Rectal smooth muscle tissue (tissue), 1 donor: ENCODE data around the gene TSPAN14.

ENCODE experiments used
- H3K27ac ChIP-seq: one replicate; pipeline ENCODE4 v1.7.0; 2013; ENCODE audit warnings: low read depth, low read length, inconsistent platforms
- H3K27me3 ChIP-seq: one replicate; pipeline ENCODE4 v1.7.0; 2013; ENCODE audit warnings: low read length; ENCODE audit not compliant: control insufficient read depth, insufficient read depth
- H3K36me3 ChIP-seq: one replicate; pipeline ENCODE4 v1.7.0; 2013; ENCODE audit warnings: low read length; ENCODE audit not compliant: control insufficient read depth, insufficient read depth
- H3K4me1 ChIP-seq: one replicate; pipeline ENCODE4 v1.7.0; 2013; ENCODE audit warnings: low read length; ENCODE audit not compliant: control insufficient read depth, insufficient read depth
- H3K4me3 ChIP-seq: one replicate; pipeline ENCODE4 v1.7.0; 2013; ENCODE audit warnings: low read length
- H3K9ac ChIP-seq: one replicate; pipeline ENCODE4 v1.7.0; 2013; ENCODE audit warnings: low read length

The TSPAN14 gene

DNA sequence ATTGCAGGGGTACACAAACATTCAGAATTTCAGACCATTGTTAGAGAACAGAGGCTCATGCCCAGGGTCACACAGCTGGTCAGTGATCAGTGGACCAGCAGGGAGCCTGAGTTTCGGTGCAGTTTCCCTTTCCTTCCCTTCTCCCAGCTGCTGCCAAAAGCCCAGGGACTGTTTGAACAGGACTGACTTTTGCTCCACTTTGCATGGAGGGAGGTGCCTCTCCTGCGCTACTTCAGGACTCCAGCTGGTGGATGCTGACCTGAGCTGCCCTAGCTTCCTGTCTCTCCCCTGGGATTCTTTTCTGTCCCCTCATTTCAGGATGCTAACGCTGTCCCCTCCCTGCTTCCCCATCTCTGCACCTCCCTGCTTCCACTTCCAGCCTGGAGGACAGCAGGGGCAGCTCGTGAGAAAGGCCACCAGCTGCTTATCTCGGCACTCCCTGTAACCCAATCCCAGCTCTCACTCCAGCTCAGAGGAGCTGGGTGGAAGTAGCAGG lies 98.1 kb downstream of the TSPAN14 start:
- H3K4me3 ChIP-seq, result no peak overlapping the region

DNA sequence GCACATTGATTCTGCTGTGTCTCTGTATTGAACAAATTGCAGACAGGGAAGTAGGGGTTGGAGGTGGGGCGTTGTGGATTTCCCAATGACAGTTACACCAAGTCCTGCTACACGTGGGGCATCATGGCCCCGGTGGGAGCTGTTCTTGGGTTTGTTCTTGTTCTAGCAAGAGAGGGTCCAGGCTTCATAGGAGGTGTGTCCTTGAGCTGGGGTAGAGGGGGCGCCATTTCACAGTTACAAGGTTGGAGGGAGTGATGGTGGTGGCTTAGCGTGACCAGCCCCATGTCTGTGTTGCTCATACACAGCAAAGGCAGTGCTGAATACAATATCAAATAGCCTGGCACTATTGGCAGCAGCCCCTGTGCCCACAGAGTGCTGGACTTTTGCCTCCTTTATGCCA lies 99.3 kb downstream of the TSPAN14 start:
- H3K9ac ChIP-seq, result no peak overlapping the region
- no peaks in the 10 kb centered on the region for H3K4me1 ChIP-seq
- no peak overlapping the region for H3K4me3 ChIP-seq
- H3K36me3 ChIP-seq, result no peaks in the 10 kb centered on the region
- H3K27ac ChIP-seq, result no peak overlapping the region
- no peaks in the 10 kb centered on the region for H3K27me3 ChIP-seq

More for the DNA sequence above, 98.1 kb downstream of the TSPAN14 start:
- Histone ChIP-seq H3K4me1 (no peaks in the 10 kb centered on the region), H3K27me3 (no peaks in the 10 kb centered on the region), H3K36me3 (no peaks in the 10 kb centered on the region), H3K27ac (no peak overlapping the region), H3K9ac (no peak overlapping the region)

DNA sequence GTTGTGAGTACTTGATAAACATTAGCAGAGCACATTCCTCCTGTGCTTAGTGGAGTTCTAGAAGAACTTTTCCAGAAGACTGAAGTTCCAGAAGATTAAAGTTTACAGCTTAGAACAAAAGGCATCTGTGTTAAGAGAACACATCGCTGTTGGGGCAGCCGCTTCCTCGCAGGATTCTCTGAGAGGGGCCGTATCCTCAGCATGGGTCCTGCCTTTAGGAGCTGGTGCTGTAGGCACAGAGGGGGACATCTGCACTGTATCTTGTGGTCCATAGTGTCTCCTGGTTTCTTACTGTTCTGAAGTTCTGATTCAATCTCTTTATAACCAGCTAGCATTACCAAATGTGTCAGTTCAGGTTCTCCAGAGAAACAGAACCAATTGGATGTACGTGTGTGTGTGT lies 99.9 kb downstream of the TSPAN14 start:
- Histone ChIP-seq H3K4me3 (no peak overlapping the region), H3K9ac (no peak overlapping the region), H3K4me1 (no peaks in the 10 kb centered on the region), H3K27ac (no peak overlapping the region), H3K27me3 (no peaks in the 10 kb centered on the region), H3K36me3 (no peaks in the 10 kb centered on the region)

GRCh38 chr10:80555415-80555814 lies 101.3 kb downstream of the TSPAN14 start:
- no peak overlapping the region for H3K4me3 ChIP-seq
- H3K4me1 ChIP-seq, result no peaks in the 10 kb centered on the region

DNA sequence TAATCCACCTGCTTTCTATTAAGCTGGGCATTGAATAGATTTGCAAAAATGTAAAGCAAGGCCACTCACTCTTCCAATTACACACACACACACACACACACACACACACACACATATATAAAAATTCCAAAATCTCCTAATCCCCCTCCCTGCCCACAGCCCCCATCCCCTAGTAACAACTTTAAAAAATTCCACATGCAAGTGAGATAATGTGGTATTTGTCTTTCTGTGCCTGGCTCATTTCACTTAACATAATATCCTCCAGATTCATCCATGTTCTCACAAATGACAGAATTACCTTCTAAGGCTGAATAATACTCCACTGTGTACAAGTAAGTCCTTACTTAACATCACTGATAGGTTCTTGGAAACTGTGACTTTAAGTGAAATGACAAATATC lies 107.8 kb downstream of the TSPAN14 start:
- H3K27me3 ChIP-seq, result no peaks in the 10 kb centered on the region
- H3K27ac ChIP-seq, result no peak overlapping the region
- H3K4me3 ChIP-seq, result no peak overlapping the region
- H3K9ac ChIP-seq, result no peak overlapping the region
- H3K36me3 ChIP-seq, result no peaks in the 10 kb centered on the region
- H3K4me1 ChIP-seq, result no peaks in the 10 kb centered on the region

More at GRCh38 chr10:80555415-80555814, 101.3 kb downstream of the TSPAN14 start:
- Histone ChIP-seq H3K27me3 (no peaks in the 10 kb centered on the region), H3K27ac (no peak overlapping the region), H3K36me3 (no peaks in the 10 kb centered on the region), H3K9ac (no peak overlapping the region)

GRCh38 chr10:80567292-80567691 lies 113.2 kb downstream of the TSPAN14 start:
- Histone ChIP-seq H3K9ac (no peak overlapping the region), H3K4me1 (no peaks in the 10 kb centered on the region), H3K27ac (no peak overlapping the region), H3K36me3 (no peaks in the 10 kb centered on the region), H3K4me3 (no peak overlapping the region), H3K27me3 (no peaks in the 10 kb centered on the region)

DNA sequence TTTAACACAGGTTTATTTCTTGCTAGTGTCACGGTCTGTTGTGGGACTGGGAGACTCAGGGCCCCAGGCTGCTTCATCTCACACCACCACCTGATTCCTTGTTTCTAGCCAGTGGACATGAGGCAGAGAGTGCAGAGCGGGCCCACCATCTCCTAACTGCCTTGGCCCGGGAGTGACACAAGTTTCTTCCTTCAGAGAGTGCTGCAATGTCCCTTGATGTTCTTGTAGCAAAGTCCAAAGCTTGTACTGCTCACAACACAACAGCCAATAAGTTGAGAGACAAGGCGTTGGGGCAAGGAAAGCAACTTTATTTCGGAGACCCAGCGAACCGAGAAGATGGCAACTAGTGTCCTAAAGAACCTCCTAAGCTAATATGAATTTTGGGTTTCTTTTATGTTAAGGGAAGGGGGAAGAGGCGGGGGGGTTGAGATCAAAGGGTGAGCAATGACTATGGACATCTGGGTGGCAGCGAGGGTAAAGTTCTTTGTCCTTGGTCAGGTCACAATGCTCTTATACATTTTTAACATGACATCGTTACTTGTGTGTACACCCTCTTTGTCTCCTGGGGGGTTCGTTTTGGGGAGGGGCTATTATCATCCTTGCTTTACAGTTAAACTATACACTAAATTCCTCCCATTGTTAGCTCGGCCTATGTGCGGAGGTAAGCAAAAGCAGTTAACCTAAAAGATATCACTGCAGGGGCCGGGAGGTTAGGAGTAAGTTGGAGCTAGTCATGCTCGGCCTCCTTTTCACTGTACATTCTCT lies 115.2 kb downstream of the TSPAN14 start:
- no peaks in the 10 kb centered on the region for H3K27me3 ChIP-seq
- no peaks in the 10 kb centered on the region for H3K36me3 ChIP-seq
- no peak overlapping the region for H3K9ac ChIP-seq
- H3K4me1 ChIP-seq, result no peaks in the 10 kb centered on the region
- no peak overlapping the region for H3K27ac ChIP-seq
- H3K4me3 ChIP-seq, result no peak overlapping the region

GRCh38 chr10:80571352-80571751 lies 117.2 kb downstream of the TSPAN14 start:
- Histone ChIP-seq H3K9ac (no peak overlapping the region), H3K36me3 (no peaks in the 10 kb centered on the region), H3K27ac (no peak overlapping the region), H3K27me3 (no peaks in the 10 kb centered on the region), H3K4me3 (no peak overlapping the region), H3K4me1 (no peaks in the 10 kb centered on the region)

GRCh38 chr10:80579181-80579763 lies 125.2 kb downstream of the TSPAN14 start:
- H3K9ac ChIP-seq, result no peak overlapping the region
- H3K4me1 ChIP-seq, result no peaks in the 10 kb centered on the region
- H3K4me3 ChIP-seq, result no peak overlapping the region
- H3K36me3 ChIP-seq, result no peaks in the 10 kb centered on the region
- no peak overlapping the region for H3K27ac ChIP-seq
- no peaks in the 10 kb centered on the region for H3K27me3 ChIP-seq

GRCh38 chr10:80579849-80580637 lies 125.9 kb downstream of the TSPAN14 start:
- H3K27me3 ChIP-seq, result no peaks in the 10 kb centered on the region
- no peaks in the 10 kb centered on the region for H3K4me1 ChIP-seq
- no peak overlapping the region for H3K27ac ChIP-seq
- no peaks in the 10 kb centered on the region for H3K36me3 ChIP-seq
- no peak overlapping the region for H3K4me3 ChIP-seq
- no peak overlapping the region for H3K9ac ChIP-seq

DNA sequence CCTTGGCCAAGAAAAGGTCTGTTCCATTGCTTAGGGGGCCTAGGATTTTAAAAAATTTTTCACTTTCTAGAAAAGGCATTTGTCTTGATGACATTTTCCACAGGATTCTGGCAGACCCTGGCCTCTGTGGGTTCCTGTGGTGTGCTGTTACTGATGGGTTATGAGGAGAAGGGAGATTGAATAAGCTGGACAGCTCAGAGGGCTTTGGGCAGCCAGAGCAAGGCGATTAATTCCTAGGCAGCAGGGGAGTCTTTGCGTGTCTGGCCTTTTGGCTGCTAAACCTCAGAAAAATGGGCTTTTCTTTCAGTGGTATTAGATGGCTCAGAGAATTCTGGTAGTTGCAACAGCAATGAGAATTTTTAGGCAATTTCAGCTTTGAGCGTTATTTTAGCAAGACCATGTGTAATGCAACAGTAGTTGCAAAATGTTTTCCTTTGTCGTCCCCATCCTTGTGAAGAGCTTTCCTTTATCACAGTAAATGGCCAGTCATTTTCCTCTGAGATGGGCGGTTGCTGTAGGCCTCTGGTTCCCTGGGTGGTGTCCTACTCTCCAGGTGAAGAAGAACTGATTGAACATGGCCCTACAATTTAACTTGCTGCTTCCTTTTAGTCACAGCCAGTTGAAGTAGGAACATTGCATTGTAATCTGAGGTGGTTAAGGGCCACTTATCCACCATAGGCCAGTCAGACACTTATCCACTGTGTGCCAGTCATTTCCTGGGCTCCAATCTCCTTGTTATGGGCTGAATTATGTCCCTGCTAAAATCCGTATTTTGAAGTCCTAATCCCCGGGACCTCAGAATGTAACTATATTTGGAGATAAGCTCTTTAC lies 126.7 kb downstream of the TSPAN14 start:
- Histone ChIP-seq H3K27me3 (no peaks in the 10 kb centered on the region), H3K27ac (no peak overlapping the region), H3K4me3 (no peak overlapping the region), H3K4me1 (no peaks in the 10 kb centered on the region), H3K9ac (no peak overlapping the region), H3K36me3 (no peaks in the 10 kb centered on the region)

GRCh38 chr10:80581469-80581835 lies 127.3 kb downstream of the TSPAN14 start:
- no peak overlapping the region for H3K4me3 ChIP-seq
- no peaks in the 10 kb centered on the region for H3K27me3 ChIP-seq
- no peaks in the 10 kb centered on the region for H3K4me1 ChIP-seq
- H3K27ac ChIP-seq, result no peak overlapping the region
- H3K9ac ChIP-seq, result no peak overlapping the region
- no peaks in the 10 kb centered on the region for H3K36me3 ChIP-seq
